Spleen (tissue), 11 donors: ENCODE data around the gene RENBP. TPM values are rescaled to one million over a fixed set of nuclear protein-coding genes. Genes with fewer than 3 reads are reported as not detected.

Experiments
- DNase-seq: peaks from one replicate; pipeline ENCODE4 v3.0.0-alpha.2; 2020
- H3K27ac ChIP-seq, 8 donors: fragments of 200-600 bp; sonication (generic) in 7 of 8; 1 replicate in 4 of 8; 2 replicates in 4 of 8; pipeline versions ENCODE4 v1.5.0 to v1.8.0; 2016 to 2021; ENCODE audit warnings: inconsistent platforms in 4 of 8, mild to moderate bottlenecking in 4 of 8, moderate library complexity in 1 of 8
- H3K27me3 ChIP-seq, 7 donors: fragments of 200-600 bp; sonication (generic) in 6 of 7; replicated peaks in 1 of 7; 1 replicate in 4 of 7; 2 replicates in 3 of 7; pipeline versions ENCODE4 v1.5.0 to v1.8.0; 2016 to 2021; ENCODE audit warnings: inconsistent platforms in 3 of 7, mild to moderate bottlenecking in 1 of 7
- H3K36me3 ChIP-seq, 6 donors: fragments of 200-600 bp; sonication (generic) in 5 of 6; 1 replicate in 4 of 6; 2 replicates in 2 of 6; pipeline versions ENCODE4 v1.5.0 to v1.8.0; 2016 to 2021; ENCODE audit warnings: inconsistent platforms in 2 of 6
- H3K4me1 ChIP-seq, 6 donors: fragments of 200-600 bp; sonication (generic) in 5 of 6; 1 replicate in 3 of 6; 2 replicates in 3 of 6; pipeline versions ENCODE4 v1.5.0 to v1.8.0; 2016 to 2021; ENCODE audit warnings: inconsistent platforms in 3 of 6
- H3K4me3 ChIP-seq, 8 donors: fragments of 200-600 bp; sonication (generic) in 7 of 8; 1 replicate in 4 of 8; 2 replicates in 4 of 8; pipeline versions ENCODE4 v1.5.0 to v1.8.0; 2016 to 2021; ENCODE audit warnings: inconsistent platforms in 4 of 8, mild to moderate bottlenecking in 4 of 8, moderate library complexity in 2 of 8
- H3K9me3 ChIP-seq, 8 donors: fragments of 200-600 bp; sonication (generic) in 7 of 8; 1 replicate in 4 of 8; 2 replicates in 4 of 8; pipeline versions ENCODE4 v1.5.0 to v1.8.0; 2016 to 2021; ENCODE audit warnings: inconsistent platforms in 4 of 8
- CTCF ChIP-seq, 11 experiments: fragments of 200-600 bp in 7 of 11; fragments of 450-650 bp in 4 of 11; sonication (generic) in 4 of 11; IDR thresholded peaks in 8 of 11; conservative IDR thresholded peaks in 3 of 11; 1 replicate in 7 of 11; 2 replicates in 4 of 11; pipeline versions ENCODE4 v1.4.0 to v1.8.0; 2016 to 2021; ENCODE audit warnings: antibody characterized with exemption in 11 of 11, inconsistent platforms in 4 of 11, mild to moderate bottlenecking in 1 of 11
- POLR2A ChIP-seq, 3 donors: fragments of 450-650 bp; IDR thresholded peaks; one replicate each; pipeline ENCODE4 v1.5.1; 2017; ENCODE audit warnings: antibody characterized with exemption in 3 of 3, mild to moderate bottlenecking in 1 of 3
- POLR2AphosphoS5 ChIP-seq, 3 donors: sonication (generic); formaldehyde crosslinking; IDR thresholded peaks; one replicate each; pipeline ENCODE4 v1.5.1; 2017; ENCODE audit warnings: antibody characterized with exemption in 3 of 3
- WGBS, 5 donors: extraction: QIAGEN DNeasy Blood & Tissue Kit in 3 of 5; methylation state at CpG; one replicate each; pipeline versions ENCODE4 v1.1.5 to v1.1.7; 2013 to 2018; 5-methylcytosine and 5-hydroxymethylcytosine counted together
- intact Hi-C: fragments of 100-400 bp; cut with DNase I; formaldehyde crosslinking; loops from one replicate; pipeline ENCODE4 v1.15.0; 2023; ENCODE audit warnings: low total_unique reads
- polyA plus RNA-seq, 3 donors: library from polyadenylated mRNA; stranded (reverse); fragments of 200-250 nt; gene quantifications; one replicate each; pipeline ENCODE4 v1.2.1, GENCODE V29; 2013
- total RNA-seq, 7 donors: library from RNA; depleted of rRNA in 3 of 7; stranded (reverse); fragments of >200 nt in 3 of 7; fragmentation: NEBNext Ultra II Directional in 4 of 7; extraction: Animal tissue kit (Norgen Biotek cat#: 25700) in 4 of 7; gene quantifications; one replicate each; pipeline versions ENCODE4 v1.1.0 to v1.2.1, GENCODE V29; 2016 to 2021
- donor health status: healthy with polysubstance abuse.
- donor health status: DM: no; HTN: no; CAD: no; lungs with moderate emphysema.
- donor health status: DM: no; HTN: no; CAD: no.
- donor health status: Bipolar disorder and iron deficiency.
- donor health status: healthy.
- donor health status: DM: no; HTN: no; CAD: no.
- donor health status: DM: yes; HTN: yes; CAD: no.

RENBP gene
- total and polyA plus RNA-seq, 10 donors = 42.0 to 105 (median 63.5) TPM

GRCh38 chrX:153921070-153921469 lies 23.4 kb downstream of the RENBP start:
- H3K27me3 ChIP-seq = peaks cover 0 to 18% (median 0%) of the 10 kb centered on the region in 7 donors
- 60 to 90% (median 83%) methylated on average over 1 to 16 of the region's 16 CpGs for WGBS, 5 donors
- peak overlapping the region in 3 of 8 donors; percentile 96 to 99 (median 99) for H3K27ac ChIP-seq
- no peak for DNase-seq
- intact Hi-C loops = no loop called here
- peaks cover 0 to 59% (median 17%) of the 10 kb centered on the region in 6 donors for H3K36me3 ChIP-seq
- H3K4me1 ChIP-seq = peaks cover 9 to 55% (median 51%) of the 10 kb centered on the region in 6 donors
- H3K4me3 ChIP-seq = peak overlapping the region in 1 of 8 donors; percentile 71
- no peaks in the 10 kb centered on the region for H3K9me3 ChIP-seq
- TF ChIP-seq POLR2AphosphoS5 (IDR thresholded peaks at IDR 0.05) (peak in 1 of 3 donors; percentile 1), POLR2A (IDR thresholded peaks at IDR 0.05) (no peak)

- peaks cover 0 to 64% (median 17%) of the 10 kb centered on the region in 6 donors for H3K36me3 ChIP-seq
- no peak overlapping the region for H3K27ac ChIP-seq
- intact Hi-C loops = no loop called here
- WGBS, 5 donors = 95 to 99% (median 96%) methylated on average over 12 to 14 of the region's 14 CpGs; no CpG with 5 or more reads in 1 of the 5 donors
- TF ChIP-seq POLR2AphosphoS5 (IDR thresholded peaks at IDR 0.05) (peak in 1 of 3 donors; percentile 40), CTCF (IDR thresholded peaks at IDR 0.05 in 8 of 11, conservative IDR thresholded peaks at IDR 0.05 in 3 of 11) (no peak), POLR2A (IDR thresholded peaks at IDR 0.05) (no peak)
- peaks cover 0 to 18% (median 0%) of the 10 kb centered on the region in 7 donors for H3K27me3 ChIP-seq
- H3K4me3 ChIP-seq = no peak overlapping the region
- H3K9me3 ChIP-seq = no peaks in the 10 kb centered on the region
- DNase-seq = no peak
- peaks cover 9 to 51% (median 47%) of the 10 kb centered on the region in 6 donors for H3K4me1 ChIP-seq
These were observed 23.9 kb downstream of the RENBP start for GRCh38 chrX:153920546-153920945.

- Histone ChIP-seq H3K27me3 (peaks cover 0 to 18% (median 0%) of the 10 kb centered on the region in 7 donors), H3K36me3 (peaks cover 0 to 77% (median 17%) of the 10 kb centered on the region in 6 donors), H3K4me3 (no peak overlapping the region), H3K27ac (no peak overlapping the region), H3K9me3 (no peaks in the 10 kb centered on the region), H3K4me1 (peaks cover 6 to 38% (median 35%) of the 10 kb centered on the region in 6 donors)
- intact Hi-C loops = no loop called here
- DNase-seq = no peak
- no peak for TF ChIP-seq POLR2A (IDR thresholded peaks at IDR 0.05)
- no peak for TF ChIP-seq POLR2AphosphoS5 (IDR thresholded peaks at IDR 0.05)
- no peak for TF ChIP-seq CTCF (IDR thresholded peaks at IDR 0.05 in 8 of 11, conservative IDR thresholded peaks at IDR 0.05 in 3 of 11)
- WGBS, 5 donors = 89 to 97% (median 92%) methylated on average over 3 to 13 of the region's 13 CpGs
These were observed 25.2 kb downstream of the RENBP start for GRCh38 chrX:153919281-153919680.

GRCh38 chrX:153917869-153918268 lies 26.6 kb downstream of the RENBP start:
- Histone ChIP-seq H3K27ac (no peak overlapping the region), H3K27me3 (peaks cover 0 to 18% (median 0%) of the 10 kb centered on the region in 7 donors), H3K4me1 (peaks cover under 1 to 24% (median 21%) of the 10 kb centered on the region in 6 donors), H3K4me3 (no peak overlapping the region), H3K9me3 (no peaks in the 10 kb centered on the region), H3K36me3 (peaks cover 0 to 91% (median 27%) of the 10 kb centered on the region in 6 donors)
- intact Hi-C loops = no loop called here
- DNase-seq = no peak
- WGBS, 5 donors = 88 to 95% (median 91%) methylated on average over 5 to 6 of the region's 6 CpGs
- TF ChIP-seq POLR2AphosphoS5 (IDR thresholded peaks at IDR 0.05) (no peak), POLR2A (IDR thresholded peaks at IDR 0.05) (no peak), CTCF (IDR thresholded peaks at IDR 0.05 in 8 of 11, conservative IDR thresholded peaks at IDR 0.05 in 3 of 11) (no peak)
